Lower leg skin (tissue), 3 donors: ENCODE data around the gene IVNS1ABP.

ENCODE experiments used
- POLR2A ChIP-seq, 2 donors: fragments of 450-650 bp; IDR thresholded peaks; one replicate each; pipeline ENCODE4 v1.6.1; 2016 to 2017; ENCODE audit warnings: antibody characterized with exemption in 2 of 2, mild to moderate bottlenecking in 1 of 2, moderate library complexity in 1 of 2
- TF ChIP-seq, protein P1 (sequence below), 3 donors: fragments of 450-650 bp; IDR thresholded peaks; one replicate each; pipeline ENCODE4 v1.5.1; 2016; ENCODE audit warnings: antibody characterized with exemption in 3 of 3, mild to moderate bottlenecking in 3 of 3, moderate library complexity in 2 of 3

DNA sequence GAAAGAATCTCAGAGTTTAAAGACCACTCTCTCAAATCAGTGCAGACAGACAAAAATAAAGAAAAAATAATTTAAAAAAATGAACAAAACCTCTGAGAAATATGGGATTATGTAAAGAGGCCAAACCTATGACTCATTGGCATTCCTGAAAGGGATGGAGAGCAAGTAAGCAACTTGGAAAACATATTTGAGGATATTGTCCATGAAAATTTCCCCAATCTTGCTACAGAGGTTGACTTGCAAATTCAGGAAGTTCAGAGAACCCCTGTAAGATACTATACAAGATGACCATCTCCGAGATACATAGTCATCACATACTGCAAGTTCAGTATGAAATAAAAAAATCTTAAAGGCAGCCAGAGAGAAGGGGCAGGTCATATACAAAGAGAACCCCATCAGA lies 43.7 kb upstream of the IVNS1ABP start:
- TF ChIP-seq, protein P1, sequence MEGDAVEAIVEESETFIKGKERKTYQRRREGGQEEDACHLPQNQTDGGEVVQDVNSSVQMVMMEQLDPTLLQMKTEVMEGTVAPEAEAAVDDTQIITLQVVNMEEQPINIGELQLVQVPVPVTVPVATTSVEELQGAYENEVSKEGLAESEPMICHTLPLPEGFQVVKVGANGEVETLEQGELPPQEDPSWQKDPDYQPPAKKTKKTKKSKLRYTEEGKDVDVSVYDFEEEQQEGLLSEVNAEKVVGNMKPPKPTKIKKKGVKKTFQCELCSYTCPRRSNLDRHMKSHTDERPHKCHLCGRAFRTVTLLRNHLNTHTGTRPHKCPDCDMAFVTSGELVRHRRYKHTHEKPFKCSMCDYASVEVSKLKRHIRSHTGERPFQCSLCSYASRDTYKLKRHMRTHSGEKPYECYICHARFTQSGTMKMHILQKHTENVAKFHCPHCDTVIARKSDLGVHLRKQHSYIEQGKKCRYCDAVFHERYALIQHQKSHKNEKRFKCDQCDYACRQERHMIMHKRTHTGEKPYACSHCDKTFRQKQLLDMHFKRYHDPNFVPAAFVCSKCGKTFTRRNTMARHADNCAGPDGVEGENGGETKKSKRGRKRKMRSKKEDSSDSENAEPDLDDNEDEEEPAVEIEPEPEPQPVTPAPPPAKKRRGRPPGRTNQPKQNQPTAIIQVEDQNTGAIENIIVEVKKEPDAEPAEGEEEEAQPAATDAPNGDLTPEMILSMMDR (IDR thresholded peaks at IDR 0.05): no peak
- TF ChIP-seq POLR2A (IDR thresholded peaks at IDR 0.05): no peak
